Spleen (tissue), 7 donors: Measurements from ENCODE around the gene TLR6.

ENCODE experiments used
- POLR2A ChIP-seq, 3 donors: fragments of 450-650 bp; IDR thresholded peaks; one replicate each; pipeline ENCODE4 v1.5.1; 2017; ENCODE audit warnings: antibody characterized with exemption in 3 of 3, mild to moderate bottlenecking in 1 of 3
- POLR2AphosphoS5 ChIP-seq, 3 donors: sonication (generic); formaldehyde crosslinking; IDR thresholded peaks; one replicate each; pipeline ENCODE4 v1.5.1; 2017; ENCODE audit warnings: antibody characterized with exemption in 3 of 3
- TF ChIP-seq, protein P1 (sequence below), 11 experiments: fragments of 200-600 bp in 7 of 11; fragments of 450-650 bp in 4 of 11; sonication (generic) in 4 of 11; IDR thresholded peaks in 8 of 11; conservative IDR thresholded peaks in 3 of 11; 1 replicate in 7 of 11; 2 replicates in 4 of 11; pipeline versions ENCODE4 v1.4.0 to v1.8.0; 2016 to 2021; ENCODE audit warnings: antibody characterized with exemption in 11 of 11, inconsistent platforms in 4 of 11, mild to moderate bottlenecking in 1 of 11
- donor health status: DM: no; HTN: no; CAD: no; lungs with moderate emphysema.
- donor health status: DM: no; HTN: no; CAD: no.
- donor health status: DM: no; HTN: no; CAD: no.

DNA sequence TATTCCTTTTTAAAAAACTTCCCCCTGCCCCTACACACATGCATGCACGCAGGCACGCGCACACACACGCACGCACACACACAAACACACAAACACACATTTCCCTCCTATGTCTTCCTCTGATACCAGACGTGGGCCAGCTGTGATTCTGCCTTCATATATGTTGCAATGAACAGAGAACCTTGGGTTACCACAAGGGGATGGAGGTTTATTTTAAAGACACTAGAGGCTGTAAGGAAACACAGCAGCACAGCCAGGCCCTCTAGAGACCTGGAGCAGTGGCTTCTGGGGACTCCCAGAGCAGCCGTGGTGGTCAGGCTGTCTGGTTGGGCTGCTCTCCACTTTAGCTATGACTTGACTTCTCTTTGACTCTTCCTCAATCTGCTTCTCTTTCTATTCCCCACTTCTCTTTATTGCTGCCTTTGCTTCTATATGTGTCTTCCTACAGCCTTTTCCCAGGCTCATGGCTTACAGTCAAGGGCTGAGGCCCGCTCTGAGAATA lies 70.7 kb downstream of the TLR6 start:
- TF ChIP-seq POLR2A (IDR thresholded peaks at IDR 0.05) (no peak), POLR2AphosphoS5 (IDR thresholded peaks at IDR 0.05) (peak in 2 of 3 donors; percentile 43 to 48)
- TF ChIP-seq, protein P1, sequence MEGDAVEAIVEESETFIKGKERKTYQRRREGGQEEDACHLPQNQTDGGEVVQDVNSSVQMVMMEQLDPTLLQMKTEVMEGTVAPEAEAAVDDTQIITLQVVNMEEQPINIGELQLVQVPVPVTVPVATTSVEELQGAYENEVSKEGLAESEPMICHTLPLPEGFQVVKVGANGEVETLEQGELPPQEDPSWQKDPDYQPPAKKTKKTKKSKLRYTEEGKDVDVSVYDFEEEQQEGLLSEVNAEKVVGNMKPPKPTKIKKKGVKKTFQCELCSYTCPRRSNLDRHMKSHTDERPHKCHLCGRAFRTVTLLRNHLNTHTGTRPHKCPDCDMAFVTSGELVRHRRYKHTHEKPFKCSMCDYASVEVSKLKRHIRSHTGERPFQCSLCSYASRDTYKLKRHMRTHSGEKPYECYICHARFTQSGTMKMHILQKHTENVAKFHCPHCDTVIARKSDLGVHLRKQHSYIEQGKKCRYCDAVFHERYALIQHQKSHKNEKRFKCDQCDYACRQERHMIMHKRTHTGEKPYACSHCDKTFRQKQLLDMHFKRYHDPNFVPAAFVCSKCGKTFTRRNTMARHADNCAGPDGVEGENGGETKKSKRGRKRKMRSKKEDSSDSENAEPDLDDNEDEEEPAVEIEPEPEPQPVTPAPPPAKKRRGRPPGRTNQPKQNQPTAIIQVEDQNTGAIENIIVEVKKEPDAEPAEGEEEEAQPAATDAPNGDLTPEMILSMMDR (IDR thresholded peaks at IDR 0.05 in 8 of 11, conservative IDR thresholded peaks at IDR 0.05 in 3 of 11) = no peak
